Upper lobe of left lung (tissue), 6 donors: Measurements from ENCODE around the gene VCY. TPM values are rescaled to one million over a fixed set of nuclear protein-coding genes. Genes with fewer than 3 reads are reported as not detected.
"Not testable (repeated sequence)": the region's sequence is repeated elsewhere in the genome, so short reads cannot be mapped to it uniquely, and the experiment has no call there.

ENCODE experiments used
- ATAC-seq, 2 donors: fragments of 200-7000 bp; cut with Tn5 transposase; one replicate each; pipeline ENCODE4 v1.9.1; 2022; ENCODE audit warnings: mild to moderate bottlenecking in 2 of 2, moderate library complexity in 2 of 2; ENCODE audit not compliant: low FRiP score in 2 of 2
- DNase-seq, 2 donors: peaks; one replicate each; pipeline ENCODE4 v3.0.0-alpha.2; 2019 to 2020
- H3K27ac ChIP-seq, 4 donors: fragments of 200-600 bp; sonication (generic); one replicate each; pipeline ENCODE4 v1.5.1; 2016 to 2019
- H3K27me3 ChIP-seq, 4 donors: fragments of 200-600 bp; sonication (generic); one replicate each; pipeline ENCODE4 v1.5.1; 2017 to 2019
- H3K36me3 ChIP-seq, 4 donors: fragments of 200-600 bp; sonication (generic); one replicate each; pipeline ENCODE4 v1.5.1; 2016 to 2019
- H3K4me1 ChIP-seq, 4 donors: fragments of 200-600 bp; sonication (generic); one replicate each; pipeline ENCODE4 v1.5.1; 2018 to 2019
- H3K4me3 ChIP-seq, 4 donors: fragments of 200-600 bp; sonication (generic); one replicate each; pipeline ENCODE4 v1.5.1; 2017 to 2019; ENCODE audit warnings: mild to moderate bottlenecking in 2 of 4, moderate library complexity in 1 of 4
- H3K9me3 ChIP-seq, 4 donors: fragments of 200-600 bp; sonication (generic); one replicate each; pipeline ENCODE4 v1.5.1; 2018 to 2019
- WGBS, 2 donors: methylation state at CpG; one replicate each; pipeline ENCODE4 v1.1.5; 2017 to 2018; 5-methylcytosine and 5-hydroxymethylcytosine counted together
- total RNA-seq, 6 donors: library from RNA; depleted of rRNA in 4 of 6; stranded (reverse); fragments of >200 nt in 4 of 6; gene quantifications; one replicate each; pipeline versions ENCODE4 v1.1.0 to v1.2.1, GENCODE V29; 2016 to 2021
- donor health status: DM: no; HTN: no; CAD: no; lungs with moderate emphysema.
- donor health status: DM: no; HTN: yes; CAD: no; lungs with severe emphysema.

Gene VCY
- not detected for total RNA-seq

GRCh38 chrY:13986373-13986772, at the start of gene VCY:
Gene VCY, minus strand, starts transcription at chrY:13986473. Its CDS starts 33 bp downstream, at chrY:13986440.
- H3K36me3 ChIP-seq, H3K4me1 ChIP-seq, ATAC-seq, H3K27ac ChIP-seq, H3K9me3 ChIP-seq, DNase-seq, H3K4me3 ChIP-seq, H3K27me3 ChIP-seq: not testable (repeated sequence)
- WGBS, 2 donors, result no CpG with 5 or more reads among the region's 19 CpGs

- no CpG with 5 or more reads among the region's 2 CpGs for WGBS, 2 donors
- not testable (repeated sequence) for DNase-seq, H3K9me3 ChIP-seq, H3K27ac ChIP-seq, H3K4me1 ChIP-seq, H3K36me3 ChIP-seq, H3K27me3 ChIP-seq, H3K4me3 ChIP-seq, ATAC-seq
Measured at GRCh38 chrY:14030395-14030794, 44.1 kb upstream of the VCY start.

- H3K27ac ChIP-seq, H3K4me3 ChIP-seq, DNase-seq, H3K4me1 ChIP-seq, H3K9me3 ChIP-seq, H3K36me3 ChIP-seq, ATAC-seq, H3K27me3 ChIP-seq: not testable (repeated sequence)
- WGBS, 2 donors, result no CpG with 5 or more reads among the region's 2 CpGs
Measured at GRCh38 chrY:14011916-14012315, 25.6 kb upstream of the VCY start.

- ATAC-seq, H3K4me1 ChIP-seq, H3K27ac ChIP-seq, H3K27me3 ChIP-seq, H3K9me3 ChIP-seq, DNase-seq, H3K4me3 ChIP-seq, H3K36me3 ChIP-seq: not testable (repeated sequence)
- no CpG with 5 or more reads among the region's 2 CpGs for WGBS, 2 donors
Measured at GRCh38 chrY:13942406-13942805, 43.9 kb downstream of the VCY start.

Other genes with a start within 250 kb of the VCY start
- not detected for gene VCY1B, start 69.8 kb upstream of the VCY start, total RNA-seq